ENCODE results near the gene FCER1G.

The FCER1G gene

GRCh38 chr1:161215076-161215475 is at the start of gene FCER1G:
Gene FCER1G (plus strand): TSS chr1:161215295. CDS start chr1:161215322, 27 bp downstream.
- DNase-seq = peak; percentile 94

DNA sequence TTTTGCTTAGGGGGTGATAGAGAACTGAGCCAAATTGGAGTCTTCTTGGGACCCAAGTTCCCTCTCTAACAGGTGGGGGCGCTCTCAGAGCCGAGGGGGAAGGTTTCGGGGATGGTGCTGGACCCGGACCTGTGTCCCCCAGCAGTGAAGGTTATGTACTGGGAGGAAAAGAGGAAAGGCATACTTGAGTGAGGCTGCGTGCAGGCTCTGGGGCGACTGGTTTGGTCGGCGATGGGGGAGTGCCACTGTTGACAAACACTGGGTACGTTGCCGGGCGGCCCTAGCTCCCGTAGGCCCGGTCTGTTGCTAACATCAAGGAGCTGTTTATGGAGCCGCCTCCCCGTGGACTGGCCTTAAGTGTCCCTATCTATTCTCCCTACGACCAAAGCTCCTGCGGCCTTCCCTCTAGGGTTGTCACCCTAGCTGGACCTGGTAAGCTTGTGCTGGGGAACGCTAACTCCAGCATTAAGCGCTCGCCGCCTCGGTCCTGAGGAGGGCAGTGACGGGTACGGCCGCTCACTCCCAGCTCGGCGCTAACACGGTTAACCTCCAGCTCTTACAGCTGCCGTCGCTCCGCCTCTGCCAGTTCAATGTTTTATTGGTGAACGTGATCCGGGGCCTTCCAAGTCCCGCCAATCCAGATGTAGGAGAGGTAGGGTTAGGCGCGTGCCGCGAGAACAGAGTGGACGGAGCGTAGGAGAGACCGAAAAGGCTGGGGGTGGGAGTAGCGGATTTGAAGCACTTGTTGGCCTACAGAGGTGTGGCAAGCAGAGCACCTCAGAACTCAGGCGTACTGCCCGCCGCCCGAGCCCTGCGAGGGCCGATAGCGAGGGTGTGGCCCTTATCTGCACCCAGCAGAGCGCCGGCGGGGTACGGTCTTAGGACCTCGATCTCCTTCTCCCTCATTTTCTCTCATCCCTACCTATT is 49.1 kb upstream of the FCER1G start, which contains the start of gene PPOX:
Gene PPOX (plus strand): TSS at position 685 of the 927 bp plus-strand sequence. CDS start 422 bp downstream, outside the sequence.
- DNase-seq = peak; percentile 97

GRCh38 chr1:161166669-161167548 is 48.2 kb upstream of the FCER1G start:
- no peak for DNase-seq

GRCh38 chr1:161168906-161169305 is 46.2 kb upstream of the FCER1G start:
- no peak for DNase-seq

- DNase-seq = no peak
Measured at GRCh38 chr1:161171191-161171590, 43.9 kb upstream of the FCER1G start.

DNA sequence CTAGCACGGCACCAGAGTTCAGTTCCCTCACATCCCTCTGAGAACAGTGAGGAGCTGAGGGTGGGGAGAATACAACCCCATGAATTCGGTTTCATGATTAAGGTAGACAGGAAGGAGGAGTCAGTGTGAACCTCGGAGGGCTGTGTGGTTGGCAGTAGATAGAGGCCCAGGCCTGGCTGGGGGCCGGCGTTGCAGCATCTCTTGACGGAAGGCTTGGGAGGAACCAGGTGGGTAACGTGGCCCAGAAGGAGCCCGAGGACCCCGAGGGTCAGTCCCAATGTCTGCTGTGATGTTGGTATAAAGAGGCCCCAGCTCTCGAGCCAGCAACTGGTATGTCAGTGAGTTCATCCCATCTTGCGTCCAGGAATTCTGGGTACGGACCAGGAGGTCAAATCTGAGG is 43.4 kb upstream of the FCER1G start:
- DNase-seq = no peak

- no peak for DNase-seq
Measured at GRCh38 chr1:161172349-161172748, 42.7 kb upstream of the FCER1G start.

- no peak for DNase-seq
Measured at GRCh38 chr1:161172776-161173376, 42.2 kb upstream of the FCER1G start.

GRCh38 chr1:161173711-161174110 is 41.4 kb upstream of the FCER1G start:
- no peak for DNase-seq

- DNase-seq = no peak
Measured at GRCh38 chr1:161174911-161175310, 40.2 kb upstream of the FCER1G start.

DNA sequence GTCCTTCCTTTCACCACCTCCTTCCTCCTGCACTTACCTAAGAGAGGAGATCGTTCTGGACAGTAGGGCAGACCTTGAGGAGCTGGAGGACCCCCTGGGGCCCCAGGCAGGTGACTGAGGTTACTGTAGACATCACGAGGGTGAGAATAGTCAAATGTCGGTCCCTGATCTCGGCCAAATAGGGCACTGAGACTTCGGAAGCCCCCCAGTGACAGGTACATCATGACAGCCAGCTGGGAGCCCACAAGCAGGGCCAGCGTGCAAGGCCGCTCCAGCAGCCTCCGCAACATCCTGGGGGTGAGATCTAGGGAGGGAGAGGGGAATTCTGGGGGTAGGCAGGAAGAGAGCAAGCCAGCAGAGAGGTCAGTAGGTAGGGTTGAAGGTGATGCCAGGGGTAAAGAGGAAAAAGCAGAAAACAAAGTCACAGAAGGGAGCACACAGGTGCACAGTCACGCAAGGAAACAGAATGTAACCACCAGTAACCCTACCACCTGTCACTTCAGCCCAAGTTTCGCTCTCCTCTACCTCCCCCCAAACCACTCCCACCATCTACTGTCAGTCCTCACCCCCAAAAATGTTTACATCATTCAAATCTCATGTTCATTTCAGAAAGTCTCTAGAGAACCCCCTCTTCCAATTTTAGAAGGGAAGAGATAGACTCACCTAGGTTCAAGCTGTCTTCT is 39.2 kb upstream of the FCER1G start:
- no peak for DNase-seq

- no peak for DNase-seq
Measured at GRCh38 chr1:161176468-161177111, 38.5 kb upstream of the FCER1G start.

- DNase-seq = peak; percentile 78
Measured at GRCh38 chr1:161177112-161177935, 37.8 kb upstream of the FCER1G start, which contains the start of gene B4GALT3. Gene B4GALT3 (minus strand): TSS chr1:161177507. CDS start chr1:161176060, 1,447 bp downstream.

GRCh38 chr1:161177936-161178244 is 37.2 kb upstream of the FCER1G start:
- no peak for DNase-seq

DNA sequence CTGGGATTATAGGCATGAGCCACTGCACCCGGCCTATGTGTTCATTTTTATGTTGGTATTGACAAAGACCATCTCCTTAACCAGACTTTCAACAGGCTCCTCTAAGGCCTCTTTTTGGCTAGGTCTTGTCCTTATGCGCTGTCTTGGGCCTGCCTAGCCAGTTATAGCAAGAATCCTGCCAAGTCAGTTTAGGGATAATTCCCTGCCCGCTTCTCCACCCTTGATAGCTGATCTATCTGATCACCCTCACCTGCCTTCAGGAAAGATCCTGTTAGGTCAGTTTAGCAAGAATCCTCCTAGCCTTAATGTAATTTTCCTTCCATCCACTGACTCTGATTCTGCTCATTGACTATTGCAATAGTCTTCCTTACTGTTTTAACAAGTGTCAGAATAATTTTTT is 35.4 kb upstream of the FCER1G start:
- no peak for DNase-seq

GRCh38 chr1:161180639-161181038 is 34.5 kb upstream of the FCER1G start:
- peak; percentile 35 for DNase-seq

DNA sequence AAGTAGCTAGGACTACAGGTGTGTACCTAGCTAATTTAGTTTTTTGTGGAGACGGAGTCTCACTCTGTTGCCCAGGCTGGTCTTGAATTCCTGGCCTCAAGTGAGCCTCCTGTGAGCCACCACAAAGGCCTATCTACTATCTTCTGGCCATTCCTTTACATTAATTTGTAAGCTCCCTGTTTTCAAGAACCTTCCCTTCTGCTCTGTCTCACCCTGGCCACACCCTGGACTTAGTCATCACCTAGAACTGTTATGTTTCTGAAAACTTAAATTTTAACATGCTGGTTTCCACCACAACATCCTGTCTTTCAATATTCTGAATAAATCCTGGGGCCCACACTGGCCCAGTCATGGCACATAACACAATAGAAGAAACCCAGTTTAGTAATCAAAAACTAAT is 32.9 kb upstream of the FCER1G start:
- peak; percentile 77 for DNase-seq

DNA sequence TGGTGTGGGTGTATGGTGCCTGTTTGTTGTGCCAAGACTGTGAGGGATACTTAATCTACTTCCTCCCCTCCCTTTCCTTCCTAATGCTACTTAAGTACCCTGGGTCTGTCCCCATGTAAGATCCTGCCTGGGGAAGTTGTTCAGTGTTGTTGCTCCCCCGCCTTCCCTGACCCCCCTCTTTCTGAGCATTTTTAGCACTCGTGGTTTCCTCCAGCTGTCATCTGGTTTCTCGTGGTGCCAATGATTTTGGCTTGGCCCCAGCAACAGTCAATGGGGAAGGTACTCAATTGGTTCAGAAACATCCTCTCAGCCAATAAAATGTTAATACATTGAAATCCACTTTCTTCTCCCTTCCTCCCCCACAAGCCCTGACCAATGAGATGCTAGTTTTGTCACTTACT is 29.8 kb upstream of the FCER1G start:
- peak; percentile 85 for DNase-seq

GRCh38 chr1:161185732-161186311 is 29.3 kb upstream of the FCER1G start:
- DNase-seq = peak; percentile 94

DNA sequence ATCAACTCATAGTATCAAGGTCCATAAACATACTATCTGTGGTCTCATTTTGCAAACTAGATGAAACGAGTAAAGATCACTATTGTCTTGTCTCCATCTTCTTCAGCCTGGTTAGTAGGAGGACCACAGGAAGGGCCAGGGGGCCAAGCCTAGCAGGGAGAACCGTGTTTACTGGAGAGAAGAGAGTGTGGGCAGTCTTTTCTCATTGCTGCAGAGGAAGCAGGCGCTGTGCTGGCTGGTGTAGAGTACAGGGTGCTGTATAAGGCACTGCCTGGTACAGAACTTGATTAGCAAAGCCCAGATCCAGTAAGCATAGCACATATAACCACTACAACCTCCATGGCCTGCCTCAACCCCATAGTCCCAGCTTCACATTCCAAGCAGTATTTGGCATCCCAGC is 27.8 kb upstream of the FCER1G start:
- DNase-seq = no peak

DNA sequence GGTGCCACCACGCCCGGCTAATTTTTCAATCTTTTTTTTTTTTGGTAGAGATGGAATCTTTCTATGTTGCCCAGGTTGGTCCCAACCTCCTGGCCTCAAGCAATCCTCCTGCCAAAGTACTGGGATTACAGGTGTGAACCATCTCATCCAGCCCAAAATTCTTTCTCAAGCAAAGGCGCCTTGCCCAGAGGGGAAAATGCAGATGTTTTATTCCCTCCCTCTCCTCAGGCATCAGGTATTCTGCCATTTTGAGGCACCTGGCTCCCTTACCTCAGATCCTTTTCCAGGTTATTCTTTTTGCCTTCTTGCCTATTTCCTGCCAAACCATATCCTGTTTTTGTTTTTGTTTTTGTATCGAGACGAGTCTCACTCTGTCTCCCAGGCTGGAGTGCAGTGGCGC is 26.7 kb upstream of the FCER1G start:
- DNase-seq = no peak

Measured in inflammatory macrophage treated with lipopolysaccharide for 4 hours (primary cell).